ENCODE data around the gene KPNB1.
A peak's percentile ranks its signal among the peaks of the same experiment; 100 is the strongest.

KPNB1 gene

GRCh38 chr17:47717261-47717697 is 67.6 kb downstream of the KPNB1 start (continued):
- TF ChIP-seq ZNF398 (tag by site-specific recombination; IDR thresholded peaks at IDR 0.05): peak; percentile 38

- ChIA-PET CTCF (interaction anchor here (0.5 to 2.7 kb wide), 15 partner anchors 8 to 882 kb away, joined by 3 to 25 read pairs (median 3); partner anchors contain the start of gene TBX21), POLR2A (interaction anchor here (0.6 to 1.7 kb wide), 4 partner anchors 10 to 21 kb away, joined by 3 to 9 read pairs (median 4); no protein-coding TSS in a partner anchor)
- Histone ChIP-seq H3K27ac (ENCODE audit: extremely low read depth, low read depth, low read length) (no peak overlapping the region), H3K9me3 (ENCODE audit: control insufficient read depth, insufficient read depth, low read depth, low read length) (no peaks in the 10 kb centered on the region), H3K4me1 (ENCODE audit: control insufficient read depth, insufficient read depth, low read length) (peaks cover 2% of the 10 kb centered on the region), H3K36me3 (ENCODE audit: control insufficient read depth in 2 of 2, insufficient read depth in 1 of 2, low read length in 2 of 2) (no peaks in the 10 kb centered on the region), H3K4me3 (ENCODE audit: low read depth, low read length) (no peak overlapping the region)
- TF ChIP-seq EGR2 (tag by site-specific recombination; IDR thresholded peaks at IDR 0.05; ENCODE audit: low read depth) (peak; percentile 39; the same call in 1 of the 2 replicates), SP2 (tag by site-specific recombination; IDR thresholded peaks at IDR 0.05) (0 out of 2 replicates have a peak, but pooled peaks have one; percentile 28), ZNF366 (tag by site-specific recombination; conservative IDR thresholded peaks at IDR 0.05) (0 out of 2 replicates have a peak, but pooled peaks have one; percentile 27), ZBTB44 (tag by site-specific recombination; IDR thresholded peaks at IDR 0.05) (no peak), ZNF561 (tag by site-specific recombination; IDR thresholded peaks at IDR 0.05; ENCODE audit: borderline replicate concordance) (no peak), ZFHX2 (tag by site-specific recombination; conservative IDR thresholded peaks at IDR 0.05) (no peak; the same call in 1 of the 2 replicates), ZNF707 (tag by site-specific recombination; IDR thresholded peaks at IDR 0.05) (no peak), GLIS1 (tag by site-specific recombination; IDR thresholded peaks at IDR 0.05) (peak; percentile 41), SP3 (tag by site-specific recombination; IDR thresholded peaks at IDR 0.05) (0 out of 2 replicates have a peak, but pooled peaks have one; percentile 8), GLIS2 (tag by site-specific recombination; IDR thresholded peaks at IDR 0.05) (0 out of 2 replicates have a peak, but pooled peaks have one; percentile 12), ZIC2 (tag by site-specific recombination; IDR thresholded peaks at IDR 0.05) (peak; percentile 46; the same call in 1 of the 2 replicates), KLF7 (tag by site-specific recombination; IDR thresholded peaks at IDR 0.05; ENCODE audit: borderline replicate concordance) (no peak), ZNF624 (tag by site-specific recombination; IDR thresholded peaks at IDR 0.05) (no peak)
Observed at GRCh38 chr17:47717979-47718621, 68.4 kb downstream of the KPNB1 start.

GRCh38 chr17:47718634-47719405 is 69.1 kb downstream of the KPNB1 start:
- H3K4me3 ChIP-seq (ENCODE audit: low read depth, low read length): no peak overlapping the region
- H3K36me3 ChIP-seq (ENCODE audit: control insufficient read depth in 2 of 2, insufficient read depth in 1 of 2, low read length in 2 of 2): no peaks in the 10 kb centered on the region
- H3K4me1 ChIP-seq (ENCODE audit: control insufficient read depth, insufficient read depth, low read length): peaks cover 2% of the 10 kb centered on the region
- ChIA-PET CTCF (interaction anchor here (0.5 to 2.7 kb wide), 19 partner anchors 7 to 883 kb away, joined by 3 to 25 read pairs (median 3); partner anchors contain the start of genes SP6 and TBX21), POLR2A (interaction anchor here (0.6 to 1.7 kb wide), 4 partner anchors 18 to 22 kb away, joined by 3 to 9 read pairs (median 4); no protein-coding TSS in a partner anchor)
- H3K9me3 ChIP-seq (ENCODE audit: control insufficient read depth, insufficient read depth, low read depth, low read length): no peaks in the 10 kb centered on the region
- TF ChIP-seq ZBTB11 (tag by site-specific recombination; conservative IDR thresholded peaks at IDR 0.05; ENCODE audit: low read depth) (no peak), ZNF366 (tag by site-specific recombination; conservative IDR thresholded peaks at IDR 0.05) (peak; percentile 92), WT1 (tag by site-specific recombination; IDR thresholded peaks at IDR 0.05) (0 out of 2 replicates have a peak, but pooled peaks have one; percentile 55), ZNF561 (tag by site-specific recombination; IDR thresholded peaks at IDR 0.05; ENCODE audit: borderline replicate concordance) (no peak), ZBTB17 (tag by site-specific recombination; IDR thresholded peaks at IDR 0.05) (peak; percentile 53; the same call in 1 of the 2 replicates), PRDM1 (tag by site-specific recombination; IDR thresholded peaks at IDR 0.05) (peak; percentile 100), ZNF37A (tag by site-specific recombination; IDR thresholded peaks at IDR 0.05) (no peak), ZNF530 (tag by site-specific recombination; IDR thresholded peaks at IDR 0.05; ENCODE audit: low read depth) (no peak), ZNF133 (tag by site-specific recombination; IDR thresholded peaks at IDR 0.05) (no peak)
- no peak overlapping the region for H3K27ac ChIP-seq (ENCODE audit: extremely low read depth, low read depth, low read length)
